LNCAP (cell line): ENCODE measurements around the gene HOXA6.

Source experiments
- CTCF ChIP-seq: fragments of 450-650 bp; IDR thresholded peaks from 2 replicates; pipeline ENCODE4 v1.5.1; 2017; ENCODE audit warnings: mild to moderate bottlenecking

The HOXA6 gene

DNA sequence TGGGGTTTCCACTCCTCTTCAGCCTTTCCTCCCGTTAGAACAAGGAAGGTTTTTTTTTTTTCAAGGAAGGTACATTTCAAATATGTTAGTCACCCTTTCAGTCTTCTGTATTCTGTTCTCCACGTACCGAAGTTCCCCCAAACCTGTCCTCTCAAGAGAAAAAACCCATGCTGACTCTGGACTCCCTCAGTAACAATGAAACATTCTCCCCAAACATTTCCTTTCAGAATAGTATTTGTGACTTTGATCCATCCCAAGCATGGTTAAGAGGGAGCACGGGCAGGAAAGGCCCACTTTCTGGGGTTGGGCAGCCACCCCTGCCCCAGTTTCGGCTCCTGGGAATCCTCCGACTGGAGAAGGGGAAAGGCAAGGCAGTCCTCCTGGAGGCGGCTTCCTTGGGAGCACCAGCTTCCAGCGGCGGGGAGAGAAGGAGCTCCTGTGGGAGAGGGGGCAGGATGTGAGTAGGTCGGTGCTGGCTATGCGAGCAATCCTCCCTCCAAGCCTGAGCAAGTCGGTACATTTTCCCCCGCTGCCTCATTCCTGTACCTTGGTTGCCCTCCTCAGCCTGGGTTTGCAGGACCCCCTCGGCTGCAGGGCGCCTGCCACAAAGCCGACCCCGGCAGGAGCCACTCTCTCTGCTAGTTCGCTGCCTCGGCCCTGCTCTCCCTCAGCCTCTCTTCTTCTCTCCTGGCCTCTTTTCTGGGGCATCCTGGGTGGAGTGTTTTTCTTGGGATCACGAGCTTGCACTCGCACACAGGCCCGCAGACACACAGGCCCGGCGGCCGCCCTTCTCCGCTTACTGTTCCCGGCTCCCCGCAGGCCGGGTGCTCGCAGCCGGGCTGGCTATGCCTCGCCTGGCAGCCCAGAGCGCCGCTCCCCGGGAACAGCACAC lies 49.6 kb downstream of the HOXA6 start:
- no peak for TF ChIP-seq CTCF

DNA sequence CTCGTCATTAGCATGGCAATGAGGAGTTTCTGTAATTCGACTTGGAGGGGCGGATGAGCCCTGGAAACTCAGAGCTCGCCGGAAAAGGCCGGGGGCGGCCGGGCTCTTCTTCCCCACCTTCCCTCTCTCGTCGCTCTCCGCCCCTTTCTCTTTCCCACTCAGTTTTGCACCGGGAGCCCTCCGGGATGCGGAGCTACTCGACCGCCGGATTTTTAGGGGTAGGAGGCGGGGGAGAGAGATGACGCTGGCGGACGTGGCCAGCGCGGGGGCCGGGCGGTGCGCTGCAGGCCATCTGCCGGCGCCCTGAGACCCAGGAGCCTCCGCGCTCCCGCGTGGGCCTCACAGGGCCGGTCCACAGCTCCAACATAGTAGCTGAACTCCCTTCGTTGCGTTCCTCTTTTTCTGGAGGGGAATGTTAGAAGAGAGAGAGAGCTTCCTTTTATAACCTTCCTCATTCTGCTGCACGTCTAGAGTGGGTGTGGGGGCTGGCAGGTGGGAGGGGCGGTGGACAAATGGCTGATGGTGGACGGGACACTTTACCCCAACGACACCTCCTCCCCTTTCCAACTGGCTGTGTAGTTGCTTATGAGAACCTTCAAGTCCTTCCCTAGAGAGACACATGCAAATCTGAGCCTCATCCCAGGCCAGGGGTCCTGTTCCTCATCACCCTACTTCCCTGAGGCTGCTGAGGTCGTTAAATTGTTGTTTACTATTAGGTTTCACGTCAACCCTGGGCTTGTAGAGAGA lies 50.6 kb downstream of the HOXA6 start:
- TF ChIP-seq CTCF = no peak

DNA sequence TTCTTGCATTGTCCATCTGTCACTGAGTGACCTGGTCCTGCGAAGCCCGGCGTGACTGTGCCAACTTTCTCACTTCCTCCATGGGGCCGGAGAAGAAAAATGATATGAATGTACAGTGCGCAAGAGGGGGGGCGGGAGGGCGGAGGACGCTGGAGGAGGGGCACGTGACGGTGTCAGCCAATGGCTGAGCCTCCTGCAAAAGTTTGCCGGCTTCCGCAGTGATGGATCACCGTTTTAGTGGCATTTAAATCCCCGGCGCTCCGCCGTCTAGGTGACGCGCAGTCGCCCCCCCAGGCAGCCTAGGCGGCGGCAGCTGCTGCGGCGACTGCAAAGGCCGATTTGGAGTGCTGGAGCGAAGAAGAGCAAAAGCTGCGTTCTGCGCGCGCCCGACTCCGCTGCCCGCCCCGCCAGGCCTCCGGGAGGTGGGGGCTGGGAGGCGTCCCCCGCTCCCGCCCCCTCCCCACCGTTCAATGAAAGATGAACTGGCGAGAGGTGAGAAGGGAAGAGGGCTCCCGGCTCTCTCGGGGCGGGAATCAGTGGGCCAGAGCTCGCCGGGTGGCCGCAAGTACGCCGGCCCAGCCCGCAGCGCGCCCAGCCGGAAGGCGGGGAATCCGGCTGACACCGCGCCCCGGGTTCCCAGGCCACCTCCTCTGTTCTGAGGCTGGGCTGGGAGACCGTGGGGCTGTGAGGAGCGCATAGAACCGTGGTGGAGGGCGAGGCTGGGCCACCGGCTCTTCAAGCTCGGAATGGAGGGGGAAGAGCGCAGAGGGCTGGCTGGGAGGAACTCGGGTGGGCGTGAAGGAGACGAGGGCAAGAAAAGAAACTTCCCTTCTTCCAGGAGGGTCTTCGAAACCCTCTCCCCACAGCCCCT lies 51.4 kb downstream of the HOXA6 start, which contains the start of gene HOXA1:
Gene HOXA1, minus strand, starts transcription at position 104 of the 871 bp plus-strand sequence. Its CDS starts 88 bp downstream, at position 16.
- TF ChIP-seq CTCF = no peak
